Tibial nerve (tissue), 3 donors: Measurements from ENCODE around the gene AFMID.

Source experiments
- POLR2A ChIP-seq, 2 donors: fragments of 450-650 bp; IDR thresholded peaks; one replicate each; pipeline ENCODE4 v1.6.1; 2017; ENCODE audit warnings: antibody characterized with exemption in 2 of 2, mild to moderate bottlenecking in 2 of 2, moderate library complexity in 2 of 2
- TF ChIP-seq, protein P1 (sequence below), 5 experiments: fragments of 200-600 bp in 3 of 5; fragments of 450-650 bp in 2 of 5; sonication (generic) in 3 of 5; IDR thresholded peaks; one replicate each; pipeline ENCODE4 v1.5.1; 2016 to 2019; ENCODE audit warnings: antibody characterized with exemption in 5 of 5, mild to moderate bottlenecking in 3 of 5, moderate library complexity in 2 of 5

DNA sequence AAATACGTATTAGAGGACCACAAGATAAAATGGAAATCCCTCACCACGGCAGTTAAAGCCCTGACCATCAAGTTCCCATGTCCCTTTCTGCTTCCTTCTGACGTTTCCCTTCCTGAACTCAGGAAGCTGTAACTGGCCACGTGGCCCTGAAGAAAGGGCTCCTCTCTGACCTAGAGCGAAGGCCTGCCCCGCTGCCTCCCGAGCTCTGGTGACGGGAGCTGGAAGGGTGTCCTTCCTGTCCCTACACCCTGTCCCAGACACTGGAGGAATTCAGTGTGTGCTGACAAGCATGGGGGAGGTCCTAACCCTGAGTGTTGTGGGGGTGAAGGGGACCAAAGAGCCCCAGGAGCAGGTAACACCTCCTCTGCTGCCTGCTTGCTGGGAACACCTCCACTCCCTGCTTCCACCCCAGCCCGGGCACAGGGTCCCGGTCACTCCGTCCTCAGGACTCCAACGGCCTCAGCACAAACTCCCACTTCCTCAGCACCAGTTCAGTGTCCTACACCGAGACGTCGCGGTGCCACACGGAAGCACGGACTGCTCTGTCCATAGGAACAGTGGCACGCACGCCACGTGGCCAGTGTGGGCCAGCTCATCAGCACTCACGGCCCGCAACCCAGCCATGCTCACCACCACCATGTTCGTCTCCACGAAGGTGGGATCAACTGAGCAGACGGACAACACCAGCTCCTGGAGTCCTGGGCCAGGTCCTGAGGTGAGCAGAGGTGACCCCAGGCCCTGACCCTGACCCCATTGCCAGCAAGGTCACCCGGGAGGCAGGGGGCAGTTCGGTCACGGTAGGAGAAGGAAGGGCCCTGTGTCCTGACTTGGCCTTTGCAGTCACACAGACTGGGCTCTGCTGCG, 61.1 kb downstream of the AFMID start:
- TF ChIP-seq, protein P1, sequence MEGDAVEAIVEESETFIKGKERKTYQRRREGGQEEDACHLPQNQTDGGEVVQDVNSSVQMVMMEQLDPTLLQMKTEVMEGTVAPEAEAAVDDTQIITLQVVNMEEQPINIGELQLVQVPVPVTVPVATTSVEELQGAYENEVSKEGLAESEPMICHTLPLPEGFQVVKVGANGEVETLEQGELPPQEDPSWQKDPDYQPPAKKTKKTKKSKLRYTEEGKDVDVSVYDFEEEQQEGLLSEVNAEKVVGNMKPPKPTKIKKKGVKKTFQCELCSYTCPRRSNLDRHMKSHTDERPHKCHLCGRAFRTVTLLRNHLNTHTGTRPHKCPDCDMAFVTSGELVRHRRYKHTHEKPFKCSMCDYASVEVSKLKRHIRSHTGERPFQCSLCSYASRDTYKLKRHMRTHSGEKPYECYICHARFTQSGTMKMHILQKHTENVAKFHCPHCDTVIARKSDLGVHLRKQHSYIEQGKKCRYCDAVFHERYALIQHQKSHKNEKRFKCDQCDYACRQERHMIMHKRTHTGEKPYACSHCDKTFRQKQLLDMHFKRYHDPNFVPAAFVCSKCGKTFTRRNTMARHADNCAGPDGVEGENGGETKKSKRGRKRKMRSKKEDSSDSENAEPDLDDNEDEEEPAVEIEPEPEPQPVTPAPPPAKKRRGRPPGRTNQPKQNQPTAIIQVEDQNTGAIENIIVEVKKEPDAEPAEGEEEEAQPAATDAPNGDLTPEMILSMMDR (IDR thresholded peaks at IDR 0.05): no peak
- TF ChIP-seq POLR2A (IDR thresholded peaks at IDR 0.05): no peak
